Lower leg skin (tissue), 3 donors: ENCODE results near the gene KYAT1.

Source experiments
- CTCF ChIP-seq, 3 donors: fragments of 450-650 bp; IDR thresholded peaks; one replicate each; pipeline ENCODE4 v1.5.1; 2016; ENCODE audit warnings: antibody characterized with exemption in 3 of 3, mild to moderate bottlenecking in 3 of 3, moderate library complexity in 2 of 3
- POLR2A ChIP-seq, 2 donors: fragments of 450-650 bp; IDR thresholded peaks; one replicate each; pipeline ENCODE4 v1.6.1; 2016 to 2017; ENCODE audit warnings: antibody characterized with exemption in 2 of 2, mild to moderate bottlenecking in 1 of 2, moderate library complexity in 1 of 2

- TF ChIP-seq CTCF (IDR thresholded peaks at IDR 0.05) (no peak), POLR2A (IDR thresholded peaks at IDR 0.05) (no peak)
Observed at GRCh38 chr9:128824911-128825310, 56.8 kb downstream of the KYAT1 start.
